HG03066 (cell line): ENCODE results near the gene CAP2.

ENCODE experiments used
- ATAC-seq: cut with Tn5 transposase; IDR thresholded peaks from one replicate; pipeline ENCODE4 v1.9.1; 2021; ENCODE audit warnings: low read depth; ENCODE audit not compliant: unreplicated experiment

Gene CAP2, protein sequence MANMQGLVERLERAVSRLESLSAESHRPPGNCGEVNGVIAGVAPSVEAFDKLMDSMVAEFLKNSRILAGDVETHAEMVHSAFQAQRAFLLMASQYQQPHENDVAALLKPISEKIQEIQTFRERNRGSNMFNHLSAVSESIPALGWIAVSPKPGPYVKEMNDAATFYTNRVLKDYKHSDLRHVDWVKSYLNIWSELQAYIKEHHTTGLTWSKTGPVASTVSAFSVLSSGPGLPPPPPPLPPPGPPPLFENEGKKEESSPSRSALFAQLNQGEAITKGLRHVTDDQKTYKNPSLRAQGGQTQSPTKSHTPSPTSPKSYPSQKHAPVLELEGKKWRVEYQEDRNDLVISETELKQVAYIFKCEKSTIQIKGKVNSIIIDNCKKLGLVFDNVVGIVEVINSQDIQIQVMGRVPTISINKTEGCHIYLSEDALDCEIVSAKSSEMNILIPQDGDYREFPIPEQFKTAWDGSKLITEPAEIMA

DNA sequence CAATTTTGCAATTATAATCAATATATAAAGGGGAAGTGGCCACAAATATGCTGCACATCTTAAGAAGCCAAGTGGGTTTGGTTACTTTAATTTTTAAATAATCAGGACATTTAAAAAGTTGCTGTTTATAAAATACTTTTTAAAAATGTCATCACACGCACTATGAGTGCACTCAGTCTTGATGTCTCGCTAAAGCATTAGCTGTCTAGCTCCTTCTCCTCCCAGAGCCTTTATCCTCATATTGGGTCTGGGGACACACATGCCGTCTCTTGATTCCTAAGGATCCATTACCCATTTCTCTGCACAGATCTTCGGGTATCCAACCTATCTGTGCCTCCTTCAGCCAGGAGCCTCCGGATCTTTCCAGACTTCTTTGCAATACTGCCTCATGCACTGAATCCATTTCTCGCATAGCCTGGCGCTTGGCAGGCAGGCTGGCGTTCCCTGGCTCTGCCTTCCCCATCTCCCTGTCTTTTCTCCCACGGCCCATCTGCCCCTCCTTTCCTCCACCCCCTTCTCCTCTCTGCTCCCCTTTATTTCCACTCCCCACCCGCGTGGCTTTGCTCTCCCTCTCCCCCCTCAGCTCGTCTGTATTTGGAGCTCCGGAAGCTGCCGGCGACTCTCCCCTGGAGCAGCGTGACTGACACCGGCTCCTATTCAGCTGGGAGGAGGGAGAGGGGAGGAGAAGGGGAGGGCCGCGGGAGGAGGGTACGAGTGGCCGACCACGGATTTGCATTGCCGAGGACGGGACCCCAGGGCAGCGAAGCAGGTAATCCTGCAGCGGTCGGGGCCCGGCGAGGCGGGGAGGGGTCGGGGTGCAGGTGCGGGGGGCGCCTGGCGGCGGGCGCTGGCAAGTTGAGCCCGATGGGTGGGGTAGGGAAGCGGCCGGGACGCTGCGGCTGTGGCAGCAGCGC is at the start of gene CAP2:
CAP2 (plus strand) TSS at position 618 of the 914 bp plus-strand sequence. CDS start 27,961 bp downstream, outside the sequence.
- no peak for ATAC-seq

DNA sequence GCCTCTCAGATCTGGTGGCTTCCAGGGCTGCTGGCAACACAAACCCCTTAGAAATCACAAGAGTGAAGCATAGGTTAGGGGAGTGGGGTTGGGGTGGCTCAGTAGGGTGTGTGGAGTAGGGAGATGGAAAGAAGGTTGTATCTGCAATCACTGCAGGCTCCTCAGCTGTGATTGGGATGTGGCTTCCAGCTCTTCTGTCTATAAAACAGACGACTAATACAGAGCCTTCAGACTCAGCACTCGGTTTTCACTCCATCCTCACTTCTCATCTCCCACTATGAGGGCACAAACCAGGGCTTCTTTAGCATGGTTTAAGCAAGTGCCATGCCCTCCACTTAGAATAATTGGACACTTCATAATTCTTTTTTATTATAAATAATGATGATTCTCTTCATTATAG is 46.4 kb upstream of the CAP2 start:
- no peak for ATAC-seq

DNA sequence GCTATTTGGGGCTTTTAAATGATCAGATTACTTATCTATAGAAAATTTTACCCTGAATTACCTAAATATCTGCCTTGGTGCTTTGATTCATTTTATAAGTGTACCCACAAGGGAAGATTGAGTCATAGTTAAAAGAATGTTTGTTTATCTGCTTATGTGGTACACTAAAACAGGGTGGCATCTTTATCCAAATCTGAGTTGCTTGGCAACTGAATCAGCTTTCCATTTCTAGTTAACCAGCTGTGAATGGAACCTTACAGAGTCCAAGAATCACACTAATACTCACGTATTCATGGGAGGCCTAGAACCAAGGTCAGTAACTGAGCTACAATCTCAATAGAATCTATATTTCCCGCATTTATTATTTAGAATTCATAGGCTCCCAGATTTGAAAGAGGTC is 44.0 kb upstream of the CAP2 start:
- ATAC-seq = no peak

- ATAC-seq = no peak
Observed at GRCh38 chr6:17352302-17352701, 41.1 kb upstream of the CAP2 start.

DNA sequence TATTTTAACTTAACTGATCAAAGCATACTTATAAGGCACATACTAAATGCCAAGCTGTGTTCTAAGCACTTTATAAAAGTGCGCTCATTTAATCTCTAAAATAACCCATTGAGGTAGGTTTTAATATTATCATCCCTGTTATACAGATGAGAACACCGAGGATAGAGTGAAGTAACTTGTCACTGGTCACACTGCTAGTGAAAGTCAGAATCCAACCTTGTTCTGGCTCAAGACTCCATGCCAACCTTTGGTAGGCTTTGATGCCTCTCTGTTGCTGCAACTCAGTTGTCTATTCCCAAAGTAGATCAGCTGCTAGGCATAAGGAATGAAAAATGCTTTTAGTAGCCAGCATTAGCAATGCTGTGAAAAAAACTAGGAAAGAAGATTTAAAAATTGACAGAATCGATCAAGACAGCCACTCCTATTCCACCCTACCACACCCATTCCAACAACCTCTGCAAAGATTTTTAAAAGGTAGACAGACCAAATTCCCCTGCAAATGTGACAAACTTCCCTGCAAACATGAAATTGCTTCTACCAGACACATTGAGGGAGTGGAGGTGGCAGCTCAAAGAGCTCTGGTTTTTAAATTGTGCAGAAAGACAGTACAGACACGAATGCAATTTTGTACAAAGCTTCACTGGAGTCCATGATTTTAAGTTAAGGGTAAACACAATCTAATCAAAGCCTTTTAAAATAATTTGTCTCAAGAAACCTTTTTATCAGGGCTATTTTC is 39.8 kb upstream of the CAP2 start:
- no peak for ATAC-seq

DNA sequence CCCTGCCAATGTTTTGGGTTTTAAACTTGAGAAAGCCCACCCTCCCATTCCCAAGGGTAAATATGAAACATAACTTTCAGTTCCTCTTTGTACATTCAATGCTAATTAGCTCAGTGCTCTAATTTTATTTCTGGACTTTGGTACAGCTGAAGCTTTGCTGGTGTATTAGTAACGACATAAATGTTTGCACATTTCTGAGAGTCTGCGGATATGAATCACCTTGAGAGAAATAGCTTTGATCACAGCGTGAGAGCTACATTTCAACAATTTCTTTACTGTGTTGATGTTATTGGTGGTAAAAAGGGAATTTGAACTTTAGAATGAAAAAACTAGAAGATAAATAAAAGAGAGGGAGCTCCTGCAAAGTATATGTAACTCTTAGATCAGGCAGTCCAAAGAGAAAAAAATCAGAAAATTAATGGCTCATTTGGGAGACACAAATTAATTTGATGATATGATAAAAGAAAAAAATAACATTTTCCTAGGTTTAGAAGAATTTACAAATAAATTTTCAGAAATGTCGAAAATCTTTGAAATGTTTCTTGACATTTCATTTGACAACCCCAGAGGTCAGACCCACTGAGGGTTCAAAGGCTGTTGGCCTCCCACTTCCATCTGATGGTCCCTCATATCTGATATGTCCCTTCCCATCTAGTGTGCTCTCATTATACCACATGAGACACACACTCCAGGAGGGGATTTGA is 38.5 kb upstream of the CAP2 start:
- ATAC-seq = no peak

DNA sequence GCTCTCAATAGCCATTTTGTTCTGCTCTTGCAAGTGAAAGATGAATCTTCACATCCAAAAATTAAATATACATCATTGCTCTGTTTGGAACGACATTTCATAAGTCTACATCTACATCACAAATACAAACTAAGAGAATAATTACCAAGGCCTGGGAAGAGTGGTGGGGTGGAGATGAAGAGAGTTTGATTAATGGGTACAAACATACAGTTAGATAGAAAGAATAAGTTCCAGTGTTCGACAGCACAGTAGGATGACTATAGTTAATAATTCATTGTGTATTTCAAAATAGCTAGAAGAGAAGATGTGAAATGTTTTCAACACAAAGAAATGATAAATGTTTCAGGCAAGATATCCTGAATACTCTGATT is 38.0 kb upstream of the CAP2 start:
- no peak for ATAC-seq

DNA sequence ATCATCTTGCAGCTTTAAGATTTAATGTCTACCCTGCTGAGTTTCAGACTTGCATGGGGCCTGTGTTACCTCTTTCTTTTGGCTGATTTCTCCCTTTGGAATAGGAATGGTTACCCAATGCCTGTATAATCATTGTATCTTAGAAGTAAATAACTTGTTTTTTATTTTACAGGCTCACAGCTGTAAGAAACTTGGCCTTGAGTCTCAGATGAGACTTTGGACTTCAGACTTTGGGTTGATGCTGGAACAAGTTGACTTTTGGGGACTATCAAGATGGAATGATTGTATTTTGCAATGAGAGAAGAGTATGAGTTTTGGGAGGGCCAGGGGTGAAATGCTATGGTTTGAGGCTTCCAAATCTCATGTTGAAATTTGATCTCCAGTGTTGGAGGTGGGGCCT is 34.9 kb upstream of the CAP2 start:
- no peak for ATAC-seq

GRCh38 chr6:17360564-17360963 is 32.8 kb upstream of the CAP2 start:
- no peak for ATAC-seq

- ATAC-seq = no peak
Observed at GRCh38 chr6:17361013-17361412, 32.4 kb upstream of the CAP2 start.

DNA sequence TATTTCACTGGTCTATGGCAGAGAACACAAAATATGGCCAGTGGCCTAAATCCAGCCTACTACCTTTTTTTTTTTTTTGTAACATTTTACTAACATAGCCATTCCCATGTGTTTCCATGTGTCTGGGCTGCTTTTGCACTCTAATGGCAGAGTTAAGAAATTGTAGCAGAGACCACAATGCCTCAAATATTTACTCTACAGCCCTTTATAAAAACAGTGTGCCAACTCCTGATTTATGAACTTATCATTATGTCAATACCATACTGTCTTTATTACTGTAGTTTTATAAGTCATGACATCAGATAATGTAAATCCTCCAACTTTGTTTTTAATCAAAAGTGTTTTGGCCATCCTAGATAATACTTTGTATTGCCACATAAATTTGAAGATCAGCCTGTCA is 27.4 kb upstream of the CAP2 start:
- ATAC-seq = no peak

GRCh38 chr6:17367868-17368267 is 25.5 kb upstream of the CAP2 start:
- ATAC-seq = no peak

- no peak for ATAC-seq
Observed at GRCh38 chr6:17381424-17382147, 11.8 kb upstream of the CAP2 start.

- no peak for ATAC-seq
Observed at GRCh38 chr6:17385660-17386059, 7.7 kb upstream of the CAP2 start.

GRCh38 chr6:17388365-17388764 is 5.0 kb upstream of the CAP2 start:
- ATAC-seq = no peak

DNA sequence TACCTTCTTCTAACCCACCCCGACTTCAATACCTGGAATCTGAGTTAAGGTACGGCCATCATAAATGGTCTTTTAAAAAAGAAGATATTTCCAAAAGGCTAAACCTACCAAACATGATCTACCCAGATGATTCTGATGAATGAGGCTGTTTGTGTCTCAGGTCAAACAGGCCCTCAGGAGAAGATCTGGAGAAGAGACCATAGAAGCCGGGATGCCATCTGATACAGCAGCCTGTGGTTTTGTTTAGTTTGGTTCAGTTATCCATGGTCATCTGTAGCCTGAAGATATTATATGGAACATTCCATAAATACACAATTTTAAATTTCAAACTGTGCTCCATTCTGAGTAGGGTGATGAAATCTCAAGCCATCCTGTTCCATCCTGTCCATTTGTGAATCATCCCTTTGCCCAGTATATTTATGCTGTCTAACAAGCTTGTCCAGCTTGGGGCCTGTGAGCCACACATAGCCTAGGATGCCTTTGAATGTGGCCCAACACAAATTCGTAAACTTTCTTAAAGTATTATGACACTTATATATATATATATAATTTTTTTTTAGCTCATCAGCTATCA is 4.0 kb upstream of the CAP2 start:
- ATAC-seq = no peak

DNA sequence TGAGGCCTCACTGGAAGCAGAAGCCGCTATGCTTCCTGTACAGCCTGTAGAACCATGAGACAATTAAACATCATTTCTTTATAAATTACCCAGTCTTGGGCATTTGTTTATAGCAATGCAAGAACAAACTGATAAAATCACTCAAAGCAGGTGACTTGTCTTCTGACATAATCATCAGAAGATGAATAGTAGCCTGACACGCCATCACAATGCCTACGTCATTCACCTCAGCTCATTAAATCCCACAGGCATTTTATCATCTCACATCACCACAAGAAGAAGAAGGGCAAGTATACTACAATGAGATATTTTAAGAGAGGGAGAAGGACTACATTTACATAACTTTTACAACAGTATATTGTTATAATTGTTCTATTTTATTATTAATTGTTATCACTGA is 3.1 kb upstream of the CAP2 start:
- ATAC-seq = no peak

DNA sequence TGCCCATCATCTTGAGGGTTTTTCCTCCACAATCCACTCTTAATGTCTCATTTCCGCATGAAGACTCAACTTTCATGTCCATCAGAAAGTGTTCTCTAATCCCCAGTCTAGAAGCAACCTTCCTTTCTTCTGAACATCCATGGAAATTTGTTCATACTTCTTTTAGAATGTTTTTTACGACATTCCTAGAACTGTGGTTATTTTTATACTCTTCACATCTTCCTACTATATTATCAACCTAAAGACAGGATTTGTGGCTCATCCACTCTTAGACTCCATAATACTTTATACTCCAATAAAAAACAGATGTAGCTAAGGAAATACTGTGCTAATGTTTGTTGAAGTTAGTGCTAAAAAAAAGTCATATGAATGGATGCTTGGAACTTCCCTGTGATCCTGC is 1.4 kb upstream of the CAP2 start:
- ATAC-seq = no peak

DNA sequence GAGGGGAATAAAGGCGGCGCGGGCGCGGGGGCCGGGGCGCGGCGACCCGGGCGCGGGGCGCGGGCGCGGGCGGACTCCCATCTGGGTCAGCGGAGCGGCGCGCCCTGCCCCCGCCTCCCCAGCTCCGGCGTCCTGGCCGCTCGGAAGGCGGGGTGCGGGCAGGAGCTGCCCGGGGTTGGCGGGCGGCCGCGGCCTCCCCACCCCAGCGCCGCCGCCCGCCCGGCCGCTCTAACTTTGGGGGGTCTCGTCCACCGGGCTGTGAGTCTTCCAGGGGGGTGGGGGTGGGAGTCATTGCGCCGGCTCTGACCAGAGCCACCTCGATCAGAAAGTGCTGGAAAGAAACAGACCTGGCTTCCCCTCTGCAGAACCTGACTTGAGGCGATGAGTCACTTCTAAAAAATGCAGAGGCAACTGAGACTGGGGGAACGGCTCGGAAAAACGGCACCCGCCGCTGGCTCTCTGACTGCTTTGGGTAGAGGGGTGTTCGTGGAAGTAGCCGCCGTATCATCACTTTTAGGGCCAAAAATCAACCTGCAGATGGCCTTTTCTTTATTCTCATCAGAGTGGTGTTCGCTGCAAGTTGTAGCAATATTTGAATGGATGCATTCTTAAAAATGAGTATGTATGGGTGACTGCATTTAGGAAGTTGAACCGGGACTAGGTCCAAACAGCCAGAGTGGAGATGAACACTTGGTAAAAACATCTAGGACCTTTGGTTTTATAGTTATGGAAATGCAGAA is 667 bp downstream of the CAP2 start:
- no peak for ATAC-seq
